CD4-positive, alpha-beta T cell treated with Interleukin-15 for 1 hour (primary cell): Measurements from ENCODE around the gene UFL1.
"Not testable (repeated sequence)": the region's sequence is repeated elsewhere in the genome, so short reads cannot be mapped to it uniquely, and the experiment has no call there.

ENCODE experiments used
- DNase-seq: peaks from one replicate; pipeline ENCODE4 v3.0.0-alpha.2; 2020

Gene UFL1

GRCh38 chr6:96521644-96522464, at the start of gene UFL1:
Gene UFL1, plus strand, starts transcription at chr6:96521806. Its CDS starts 68 bp downstream, at chr6:96521874.
- DNase-seq, result peak; percentile 95

- DNase-seq, result not testable (repeated sequence)
Measured at GRCh38 chr6:96472291-96472690, 49.3 kb upstream of the UFL1 start.

- no peak for DNase-seq
Measured at GRCh38 chr6:96478695-96479094, 42.9 kb upstream of the UFL1 start.

GRCh38 chr6:96491926-96492325, 29.7 kb upstream of the UFL1 start:
- no peak for DNase-seq

GRCh38 chr6:96499781-96500180, 21.8 kb upstream of the UFL1 start:
- DNase-seq, result peak; percentile 55

GRCh38 chr6:96502915-96503314, 18.7 kb upstream of the UFL1 start:
- DNase-seq, result no peak

GRCh38 chr6:96505363-96505762, 16.2 kb upstream of the UFL1 start:
- DNase-seq, result no peak

- no peak for DNase-seq
Measured at GRCh38 chr6:96509281-96509680, 12.3 kb upstream of the UFL1 start.

- DNase-seq, result no peak
Measured at GRCh38 chr6:96520171-96521115, 1.2 kb upstream of the UFL1 start.

GRCh38 chr6:96521306-96521643, 331 bp upstream of the UFL1 start:
- no peak for DNase-seq

- DNase-seq, result no peak
Measured at GRCh38 chr6:96522465-96523009, 931 bp downstream of the UFL1 start.

- DNase-seq, result no peak
Measured at GRCh38 chr6:96528193-96528592, 6.6 kb downstream of the UFL1 start.

- DNase-seq, result no peak
Measured at GRCh38 chr6:96532399-96532798, 10.8 kb downstream of the UFL1 start.

- no peak for DNase-seq
Measured at GRCh38 chr6:96537726-96538125, 16.1 kb downstream of the UFL1 start.

- DNase-seq, result no peak
Measured at GRCh38 chr6:96542702-96543101, 21.1 kb downstream of the UFL1 start.

- no peak for DNase-seq
Measured at GRCh38 chr6:96545882-96546281, 24.3 kb downstream of the UFL1 start.

GRCh38 chr6:96547654-96548053, 26.0 kb downstream of the UFL1 start:
- DNase-seq, result no peak

GRCh38 chr6:96554558-96554957, 33.0 kb downstream of the UFL1 start:
- DNase-seq, result no peak

- DNase-seq, result not testable (repeated sequence)
Measured at GRCh38 chr6:96559740-96560139, 38.1 kb downstream of the UFL1 start.

- DNase-seq, result no peak
Measured at GRCh38 chr6:96562886-96563285, 41.3 kb downstream of the UFL1 start, which contains the start of gene FHL5. Gene FHL5, plus strand, starts transcription at chr6:96563128. Its CDS starts 40,486 bp downstream, at chr6:96603614.

- no peak for DNase-seq
Measured at GRCh38 chr6:96563853-96564252, 42.2 kb downstream of the UFL1 start.

- DNase-seq, result no peak
Measured at GRCh38 chr6:96570053-96570452, 48.4 kb downstream of the UFL1 start.

- DNase-seq, result no peak
Measured at GRCh38 chr6:96571551-96571950, 49.9 kb downstream of the UFL1 start.

- DNase-seq, result no peak
Measured at GRCh38 chr6:96575359-96575758, 53.8 kb downstream of the UFL1 start.
